ENCODE data around the gene GFRA1.

GRCh38 chr10:116136261-116136660 is 136.7 kb downstream of the GFRA1 start:
- TF ChIP-seq, protein P1, sequence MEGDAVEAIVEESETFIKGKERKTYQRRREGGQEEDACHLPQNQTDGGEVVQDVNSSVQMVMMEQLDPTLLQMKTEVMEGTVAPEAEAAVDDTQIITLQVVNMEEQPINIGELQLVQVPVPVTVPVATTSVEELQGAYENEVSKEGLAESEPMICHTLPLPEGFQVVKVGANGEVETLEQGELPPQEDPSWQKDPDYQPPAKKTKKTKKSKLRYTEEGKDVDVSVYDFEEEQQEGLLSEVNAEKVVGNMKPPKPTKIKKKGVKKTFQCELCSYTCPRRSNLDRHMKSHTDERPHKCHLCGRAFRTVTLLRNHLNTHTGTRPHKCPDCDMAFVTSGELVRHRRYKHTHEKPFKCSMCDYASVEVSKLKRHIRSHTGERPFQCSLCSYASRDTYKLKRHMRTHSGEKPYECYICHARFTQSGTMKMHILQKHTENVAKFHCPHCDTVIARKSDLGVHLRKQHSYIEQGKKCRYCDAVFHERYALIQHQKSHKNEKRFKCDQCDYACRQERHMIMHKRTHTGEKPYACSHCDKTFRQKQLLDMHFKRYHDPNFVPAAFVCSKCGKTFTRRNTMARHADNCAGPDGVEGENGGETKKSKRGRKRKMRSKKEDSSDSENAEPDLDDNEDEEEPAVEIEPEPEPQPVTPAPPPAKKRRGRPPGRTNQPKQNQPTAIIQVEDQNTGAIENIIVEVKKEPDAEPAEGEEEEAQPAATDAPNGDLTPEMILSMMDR (IDR thresholded peaks at IDR 0.05), result no peak
- TF ChIP-seq POLR2A (IDR thresholded peaks at IDR 0.05), result no peak
